Daoy (cell line): ENCODE measurements around the gene EXD1. TPM values are rescaled to one million over a fixed set of nuclear protein-coding genes. Genes with fewer than 3 reads are reported as not detected.

ENCODE experiments used
- DNase-seq: peaks from one replicate; pipeline ENCODE4 v3.0.0-alpha.2; 2015; ENCODE audit warnings: low read depth
- total RNA-seq: library from RNA; depleted of rRNA; stranded (reverse); fragments of >200 nt; shearing (Covaris generic); gene quantifications from 2 replicates; pipeline ENCODE4 v1.2.3, GENCODE V29; 2014

Gene EXD1
- total RNA-seq, 1 experiment from 2014 or later: not detected

- DNase-seq: no peak
Measured at GRCh38 chr15:41231422-41232226, 1.1 kb upstream of the EXD1 start.

GRCh38 chr15:41230345-41230649 is 260 bp downstream of the EXD1 start:
- no peak for DNase-seq

- no peak for DNase-seq
Measured at GRCh38 chr15:41219381-41219780, 11.2 kb downstream of the EXD1 start.

GRCh38 chr15:41218851-41219250 is 11.7 kb downstream of the EXD1 start:
- no peak for DNase-seq

GRCh38 chr15:41215708-41216107 is 14.8 kb downstream of the EXD1 start:
- no peak for DNase-seq

GRCh38 chr15:41207687-41208448 is 22.7 kb downstream of the EXD1 start:
- peak; percentile 88 for DNase-seq

GRCh38 chr15:41205315-41205714 is 25.2 kb downstream of the EXD1 start:
- peak; percentile 25 for DNase-seq

- no peak for DNase-seq
Measured at GRCh38 chr15:41203395-41203794, 27.2 kb downstream of the EXD1 start.

GRCh38 chr15:41199470-41199869 is 31.1 kb downstream of the EXD1 start:
- no peak for DNase-seq

- no peak for DNase-seq
Measured at GRCh38 chr15:41194444-41194843, 36.1 kb downstream of the EXD1 start.

- DNase-seq: no peak
Measured at GRCh38 chr15:41183581-41183980, 47.0 kb downstream of the EXD1 start.

GRCh38 chr15:41182266-41182665 is 48.3 kb downstream of the EXD1 start:
- DNase-seq: no peak

GRCh38 chr15:41180206-41180789 is 50.3 kb downstream of the EXD1 start:
- DNase-seq: no peak

GRCh38 chr15:41169781-41170180 is 60.8 kb downstream of the EXD1 start:
- DNase-seq: no peak

GRCh38 chr15:41169086-41169485 is 61.5 kb downstream of the EXD1 start:
- DNase-seq: no peak

GRCh38 chr15:41161736-41162135 is 68.8 kb downstream of the EXD1 start:
- DNase-seq: no peak

- DNase-seq: no peak
Measured at GRCh38 chr15:41161336-41161735, 69.2 kb downstream of the EXD1 start.

- DNase-seq: no peak
Measured at GRCh38 chr15:41160639-41161315, 69.8 kb downstream of the EXD1 start.

- peak; percentile 6 for DNase-seq
Measured at GRCh38 chr15:41154412-41154811, 76.1 kb downstream of the EXD1 start.

GRCh38 chr15:41153733-41154132 is 76.8 kb downstream of the EXD1 start:
- no peak for DNase-seq

- no peak for DNase-seq
Measured at GRCh38 chr15:41151451-41152005, 79.0 kb downstream of the EXD1 start.

GRCh38 chr15:41150279-41150678 is 80.3 kb downstream of the EXD1 start:
- DNase-seq: no peak
